H1 (cell line): Measurements from ENCODE around the gene EEF1AKMT3. TPM values are rescaled to one million over a fixed set of nuclear protein-coding genes. Genes with fewer than 3 reads are reported as not detected.

Experiments used
- CTCF ChIA-PET: fragments of 300-600 bp; sonication (Branson Sonifier 250); formaldehyde crosslinking; loops from one replicate; lab custom pipeline; 2021; ENCODE audit not compliant: partially characterized antibody; lab: Charles Lee
- POLR2A ChIA-PET: fragments of 300-600 bp; sonication (Branson Sonifier 250); formaldehyde crosslinking; loops from one replicate; lab custom pipeline; 2021; ENCODE audit warnings: inconsistent platforms; ENCODE audit not compliant: partially characterized antibody; lab: Charles Lee
- DNase-seq, 2 experiments: peaks; one replicate each; pipeline versions ENCODE4 v3.0.0 to v3.0.0-alpha.2; 2010 to 2022; ENCODE audit warnings: low spot score in 2 of 2, low read depth in 1 of 2, mixed read lengths in 1 of 2
- FAIRE-seq: peaks from 2 replicates; lab custom pipeline; 2011; peaks lifted over from hg19 to GRCh38; lab: Jason Lieb, UNC
- H2AFZ ChIP-seq: 2 replicates; pipeline ENCODE4 v1.8.1; 2012; ENCODE audit warnings: low read length, inconsistent platforms
- H2AK5ac ChIP-seq: 2 replicates; pipeline ENCODE4 v1.6.1; 2013; ENCODE audit warnings: low read depth, low read length
- H2BK120ac ChIP-seq: replicated peaks from 2 replicates; pipeline ENCODE3; 2013; ENCODE audit warnings: low read depth, low read length, inconsistent platforms
- H2BK12ac ChIP-seq: 2 replicates; pipeline ENCODE4 v1.6.1; 2013; ENCODE audit warnings: low read depth, low read length
- H2BK15ac ChIP-seq: 2 replicates; pipeline ENCODE4 v1.6.1; 2013; ENCODE audit warnings: low read length
- H2BK20ac ChIP-seq: 2 replicates; pipeline ENCODE4 v1.6.1; 2013; ENCODE audit warnings: low read length
- H2BK5ac ChIP-seq: 2 replicates; pipeline ENCODE4 v1.6.1; 2013; ENCODE audit warnings: low read depth, low read length
- H3K14ac ChIP-seq: 2 replicates; pipeline ENCODE4 v1.6.1; 2013; ENCODE audit warnings: inconsistent platforms; ENCODE audit not compliant: insufficient read length
- H3K18ac ChIP-seq: 2 replicates; pipeline ENCODE4 v1.6.1; 2013; ENCODE audit warnings: low read length; ENCODE audit errors: extremely low read depth
- H3K23ac ChIP-seq: 2 replicates; pipeline ENCODE4 v1.6.1; 2013; ENCODE audit warnings: inconsistent platforms; ENCODE audit not compliant: insufficient read length
- H3K23me2 ChIP-seq: 2 replicates; pipeline ENCODE4 v1.6.1; 2013; ENCODE audit warnings: low read depth, low read length
- H3K27ac ChIP-seq: 2 replicates; pipeline ENCODE4 v1.6.1; 2011; ENCODE audit warnings: low read depth, low read length, inconsistent platforms
- H3K27me3 ChIP-seq, 4 experiments: replicated peaks in 1 of 4; 1 replicate in 1 of 4; 2 replicates in 3 of 4; pipeline versions ENCODE4 v1.6.1 to v1.8.1; 2011 to 2013; ENCODE audit warnings: low read length in 3 of 4, mild to moderate bottlenecking in 3 of 4, inconsistent platforms in 2 of 4, mixed read lengths in 2 of 4, moderate library complexity in 1 of 4; ENCODE audit not compliant: control insufficient read depth in 3 of 4, insufficient read depth in 3 of 4; ENCODE audit errors: extremely low read depth in 1 of 4
- H3K36me3 ChIP-seq, 4 experiments: 2 replicates each; pipeline versions ENCODE4 v1.6.1 to v1.8.1; 2011 to 2013; ENCODE audit warnings: mild to moderate bottlenecking in 4 of 4, low read length in 3 of 4, moderate library complexity in 2 of 4, control low read depth in 1 of 4, inconsistent platforms in 1 of 4; ENCODE audit not compliant: insufficient read depth in 4 of 4, control insufficient read depth in 2 of 4
- H3K4ac ChIP-seq: replicated peaks from 2 replicates; pipeline ENCODE3; 2013; ENCODE audit warnings: low read length, low read depth, mixed read lengths, inconsistent platforms; ENCODE audit not compliant: insufficient read length
- H3K4me1 ChIP-seq, 4 experiments: replicated peaks in 1 of 4; 1 replicate in 1 of 4; 2 replicates in 3 of 4; pipeline versions ENCODE4 v1.6.1 to v1.8.1; 2011 to 2013; ENCODE audit warnings: low read length in 3 of 4, inconsistent platforms in 2 of 4, mixed read lengths in 1 of 4; ENCODE audit not compliant: insufficient read depth in 4 of 4, control insufficient read depth in 3 of 4
- H3K4me2 ChIP-seq, 2 experiments: 2 replicates each; pipeline versions ENCODE4 v1.6.1 to v1.8.1; 2011 to 2013; ENCODE audit warnings: low read depth in 2 of 2, low read length in 2 of 2, control low read depth in 1 of 2, inconsistent platforms in 1 of 2, mild to moderate bottlenecking in 1 of 2; ENCODE audit not compliant: insufficient read depth in 1 of 2
- H3K4me3 ChIP-seq, 4 experiments: fragments of 200-600, 300-600 bp in 1 of 4; sonication (generic), shearing (Covaris generic), sonication (Bioruptor Twin) in 1 of 4; 2 replicates each; pipeline versions ENCODE4 v1.5.1 to v1.8.1; 2011 to 2016; ENCODE audit warnings: low read length in 4 of 4, low read depth in 3 of 4, control low read depth in 2 of 4, inconsistent platforms in 2 of 4, mild to moderate bottlenecking in 2 of 4, mixed read lengths in 1 of 4, moderate library complexity in 1 of 4; ENCODE audit not compliant: insufficient read depth in 2 of 4; ENCODE audit errors: extremely low read depth in 1 of 4
- H3K56ac ChIP-seq: replicated peaks from 2 replicates; pipeline ENCODE3; 2013; ENCODE audit warnings: low read depth, mild to moderate bottlenecking, mixed read lengths, low read length, inconsistent platforms; ENCODE audit not compliant: insufficient read length
- H3K79me1 ChIP-seq: 2 replicates; pipeline ENCODE4 v1.6.1; 2013; ENCODE audit warnings: low read depth, low read length, control low read depth
- H3K79me2 ChIP-seq, 2 experiments: 2 replicates each; pipeline versions ENCODE4 v1.6.1 to v1.8.1; 2012 to 2013; ENCODE audit warnings: low read length in 2 of 2, mild to moderate bottlenecking in 2 of 2, inconsistent platforms in 1 of 2; ENCODE audit not compliant: insufficient read depth in 2 of 2, control insufficient read depth in 1 of 2
- H3K9ac ChIP-seq, 4 experiments: replicated peaks in 1 of 4; 1 replicate in 1 of 4; 2 replicates in 3 of 4; pipeline versions ENCODE4 v1.6.1 to v1.8.1; 2011 to 2013; ENCODE audit warnings: low read depth in 3 of 4, low read length in 3 of 4, control low read depth in 2 of 4, mild to moderate bottlenecking in 2 of 4, moderate library complexity in 2 of 4, inconsistent platforms in 1 of 4; ENCODE audit errors: extremely low read depth in 1 of 4
- H3K9me3 ChIP-seq, 2 experiments: 2 replicates each; pipeline versions ENCODE4 v1.6.1 to v1.8.1; 2012 to 2013; ENCODE audit warnings: mild to moderate bottlenecking in 2 of 2, moderate library complexity in 2 of 2, control low read depth in 1 of 2, inconsistent platforms in 1 of 2, low read depth in 1 of 2, low read length in 1 of 2, mixed read lengths in 1 of 2; ENCODE audit not compliant: insufficient read depth in 2 of 2
- H4K20me1 ChIP-seq, 2 experiments: replicated peaks in 1 of 2; 2 replicates each; pipeline versions ENCODE3 to v1.8.1; 2011 to 2013; ENCODE audit warnings: inconsistent platforms in 2 of 2, low read length in 2 of 2, mild to moderate bottlenecking in 1 of 2; ENCODE audit not compliant: insufficient read depth in 2 of 2, control insufficient read depth in 1 of 2
- H4K5ac ChIP-seq: 2 replicates; pipeline ENCODE4 v1.6.1; 2013; ENCODE audit warnings: low read length, low read depth, mixed read lengths, inconsistent platforms; ENCODE audit not compliant: insufficient read length
- H4K8ac ChIP-seq: 2 replicates; pipeline ENCODE4 v1.8.0; 2013; ENCODE audit warnings: mild to moderate bottlenecking, moderate library complexity, low read length, inconsistent platforms; ENCODE audit not compliant: insufficient read depth; ENCODE audit errors: extremely low read depth
- H4K91ac ChIP-seq: replicated peaks from 2 replicates; pipeline ENCODE3; 2013; ENCODE audit warnings: low read length, mixed read lengths, inconsistent platforms; ENCODE audit not compliant: insufficient read length
- CBX5 ChIP-seq: fragments of 300-800, 300-1000 bp; sonication (generic); IDR thresholded peaks from 2 replicates; pipeline ENCODE4 v1.7.1; 2016; ENCODE audit warnings: antibody characterized with exemption, low read length, low read depth
- JUND ChIP-seq: IDR thresholded peaks from 2 replicates; pipeline ENCODE4 v1.6.1; 2011; ENCODE audit warnings: mild to moderate bottlenecking, improper control_type of control experiment, low read length
- PHF8 ChIP-seq: fragments of 200-600 bp; sonication (generic); conservative IDR thresholded peaks from 2 replicates; pipeline ENCODE4 v1.7.1; 2012; ENCODE audit warnings: low read depth, mild to moderate bottlenecking, inconsistent platforms, low read length, moderate library complexity
- RNF2 ChIP-seq: fragments of 200-900, 300-1000 bp; sonication (generic); IDR thresholded peaks from 2 replicates; pipeline ENCODE4 v1.7.1; 2016; ENCODE audit warnings: borderline replicate concordance, low read depth, mild to moderate bottlenecking, antibody characterized with exemption, low read length; ENCODE audit not compliant: poor library complexity, severe bottlenecking; ENCODE audit errors: missing control alignments
- RXRA ChIP-seq: IDR thresholded peaks from 2 replicates; pipeline ENCODE4 v1.6.1; 2011; ENCODE audit warnings: low read depth, mild to moderate bottlenecking, low read length, moderate library complexity; ENCODE audit not compliant: insufficient read depth
- SAP30 ChIP-seq: fragments of 300-600 bp; sonication (generic); IDR thresholded peaks from 2 replicates; pipeline ENCODE4 v1.7.1; 2012; ENCODE audit warnings: low read length, moderate library complexity, mild to moderate bottlenecking, inconsistent platforms; ENCODE audit not compliant: insufficient read depth, insufficient replicate concordance
- SIN3A ChIP-seq, 2 experiments: IDR thresholded peaks in 1 of 2; conservative IDR thresholded peaks in 1 of 2; 2 replicates each; pipeline ENCODE4 v1.6.1; 2011 to 2012; ENCODE audit warnings: low read length in 2 of 2, improper control_type of control experiment in 1 of 2, low read depth in 1 of 2, mild to moderate bottlenecking in 1 of 2
- SP1 ChIP-seq: IDR thresholded peaks from 2 replicates; pipeline ENCODE4 v1.6.1; 2011; ENCODE audit warnings: low read depth, low read length
- TBP ChIP-seq: IDR thresholded peaks from 2 replicates; pipeline ENCODE4 v1.6.1; 2011; ENCODE audit warnings: low read depth, low read length, improper control_type of control experiment
- WGBS, 2 experiments: shearing (Covaris generic) in 1 of 2; methylation state at CpG; one replicate each; pipeline versions ENCODE4 v1.1.6 to v1.1.7; 2013 to 2015; ENCODE audit warnings: low lambda C conversion rate in 2 of 2, mixed read lengths in 2 of 2, inconsistent platforms in 1 of 2, low coverage in 1 of 2, missing lambda C conversion rate in 1 of 2; ENCODE audit not compliant: insufficient replicate concordance in 2 of 2, insufficient coverage in 1 of 2, insufficient read length in 1 of 2; ENCODE audit errors: extremely low coverage in 1 of 2, missing lambda C conversion rate in 1 of 2; 5-methylcytosine and 5-hydroxymethylcytosine counted together
- polyA plus RNA-seq, 7 experiments: library from polyadenylated mRNA; depleted of rRNA in 3 of 7; stranded (reverse) in 5 of 7; unstranded in 2 of 7; fragments of >200 nt in 5 of 7; fragments of 200-250 nt in 2 of 7; gene quantifications; 1 replicate in 5 of 7; 2 replicates in 1 of 7; 4 replicates in 1 of 7; pipeline versions ENCODE4 v1.2.1 to v1.2.3, GENCODE V29; 2011 to 2013; ENCODE audit warnings: missing spikeins in 2 of 7, mixed read lengths in 2 of 7
- total RNA-seq: library from RNA; stranded (reverse); fragmentation: NEBNext Ultra II Directional; extraction: Animal tissue kit (Norgen Biotek cat#: 25700); gene quantifications from 2 replicates; pipeline ENCODE4 v1.2.1, GENCODE V29; 2021

Gene EEF1AKMT3
- total and polyA plus RNA-seq, 2 of the 8 experiments (the other 6 are each of a cell fraction or from before 2014, with no cell fraction given): 3.1 to 4.4 TPM

- no peak for FAIRE-seq
- no peak within 1 kb of the TSS for H2AFZ ChIP-seq
- no peak within 1 kb of the TSS for H2AK5ac ChIP-seq
- WGBS, 2 experiments: 5% methylated on average over 38 of the region's 38 CpGs; no CpG with 5 or more reads in 1 of the 2 experiments
- DNase-seq: peak; percentile 57 to 72
- no peak within 1 kb of the TSS; the same call in 1 of the 2 replicates for H2BK15ac ChIP-seq
- no peak within 1 kb of the TSS for H3K4ac ChIP-seq
- peaks cover 25% of the 10 kb centered on the region for H3K23me2 ChIP-seq
- H4K91ac ChIP-seq: no peak within 1 kb of the TSS
- H2BK12ac ChIP-seq: 0 out of 2 replicates have a peak within 1 kb of the TSS, but pooled peaks have one; percentile 50
- no peak within 1 kb of the TSS for H3K14ac ChIP-seq
- H3K27me3 ChIP-seq: peaks cover 22 to 39% (median 37%) of the 10 kb centered on the region in 4 experiments
- H4K5ac ChIP-seq: no peak within 1 kb of the TSS
- POLR2A ChIA-PET: interaction anchor here (0.6 to 5.3 kb wide), 18 partner anchors 10 to 78 kb away, joined by 3 to 35 read pairs (median 4); partner anchors contain the start of genes CDK4, TSFM and TSPAN31
- H4K20me1 ChIP-seq: peaks cover 0 to 4% of the 10 kb centered on the region in 2 experiments
- no peaks in the 10 kb centered on the region for H3K9me3 ChIP-seq
- CTCF ChIA-PET: interaction anchor here (0.6 to 3.9 kb wide), 18 partner anchors 7 to 1702 kb away, joined by 3 to 40 read pairs (median 4); partner anchors contain the start of genes AGAP2 and TSFM
- H3K4me1 ChIP-seq: peaks cover 13 to 25% (median 20%) of the 10 kb centered on the region in 4 experiments
- 0 out of 2 replicates have a peak within 1 kb of the TSS, but pooled peaks have one; percentile 61 for H2BK20ac ChIP-seq
- 0 out of 4 replicates have a peak, but pooled peaks cover 0 to 7% of the 10 kb centered on the region in 2 experiments for H3K79me2 ChIP-seq
- no peak within 1 kb of the TSS for H3K9ac ChIP-seq
- H2BK5ac ChIP-seq: 0 out of 2 replicates have a peak within 1 kb of the TSS, but pooled peaks have one; percentile 24
- no peak within 1 kb of the TSS for H3K23ac ChIP-seq
- H4K8ac ChIP-seq: peak within 1 kb of the TSS; percentile 31; the same call in 1 of the 2 replicates
- peaks cover 11 to 17% (median 14%) of the 10 kb centered on the region in 4 experiments; a peak in 7 of 8 replicates for H3K36me3 ChIP-seq
- H3K27ac ChIP-seq: no peak within 1 kb of the TSS
- peak within 1 kb of the TSS; percentile 87 to 96 for H3K4me2 ChIP-seq
- H3K18ac ChIP-seq: peak within 1 kb of the TSS; percentile 19
- H3K56ac ChIP-seq: no peak within 1 kb of the TSS
- H3K4me3 ChIP-seq: peak within 1 kb of the TSS; percentile 39 to 66 (median 64)
- no peak within 1 kb of the TSS for H2BK120ac ChIP-seq
- no peaks in the 10 kb centered on the region; the same call in 1 of the 2 replicates for H3K79me1 ChIP-seq
- TF ChIP-seq RNF2: peak; percentile 13
- peak; percentile 30; the same call in 1 of the 2 replicates for TF ChIP-seq SP1
- 0 out of 4 replicates have a peak, but pooled peaks have one; percentile 14 to 28 for TF ChIP-seq SIN3A (conservative IDR thresholded peaks at IDR 0.05 in 1 of 2, IDR thresholded peaks at IDR 0.05 in 1 of 2; ENCODE audit: low read depth in 1 of 2, low read length in 2 of 2)
- TF ChIP-seq TBP: 0 out of 2 replicates have a peak, but pooled peaks have one; percentile 17
- no peak for TF ChIP-seq PHF8
- TF ChIP-seq JUND: no peak
- TF ChIP-seq CBX5: no peak
- TF ChIP-seq SAP30: peak; percentile 17
- TF ChIP-seq RXRA: no peak
Observed at GRCh38 chr12:57766464-57767304, 5.7 kb upstream of the EEF1AKMT3 start, which contains the start of gene CYP27B1. CYP27B1 (minus strand) TSS chr12:57767078; CDS start chr12:57767041, 37 bp downstream.
